ENCODE data around the gene ACSS3.

ACSS3 gene

DNA sequence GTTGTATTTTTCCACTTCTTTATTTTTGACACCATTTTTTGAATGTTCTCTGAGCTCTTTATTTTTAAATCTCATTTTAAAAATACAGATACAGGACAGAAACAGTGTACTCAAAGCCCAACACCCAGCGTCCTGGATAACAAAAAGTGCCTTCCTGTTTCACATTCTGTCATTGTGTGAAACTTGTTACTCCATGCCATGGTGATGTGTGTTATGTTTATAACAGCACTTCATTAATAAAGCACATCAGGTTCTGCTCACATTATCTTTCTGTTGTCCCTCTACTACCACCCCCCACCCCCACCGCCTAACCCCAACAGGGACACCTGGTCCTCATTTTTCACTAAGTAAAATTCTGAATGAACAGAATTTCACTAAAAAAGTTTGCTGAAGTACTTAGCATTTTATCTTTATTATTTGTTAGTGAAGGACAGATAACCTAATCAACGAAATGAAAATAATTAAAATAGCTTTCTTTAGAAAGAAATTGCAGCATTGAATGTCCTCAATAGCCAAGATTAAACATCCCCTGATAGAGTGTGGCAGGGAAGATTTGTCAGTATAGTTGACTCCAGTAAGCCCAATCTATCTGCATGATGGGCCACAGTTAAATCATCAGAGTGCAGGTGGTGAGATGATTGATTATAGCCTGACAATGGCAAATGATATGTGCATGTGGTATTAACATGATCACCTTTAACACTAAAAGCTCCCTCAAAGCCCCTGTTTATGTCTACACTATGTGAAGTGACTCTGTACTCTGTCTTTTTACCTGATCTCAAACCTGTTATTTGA, 153.9 kb downstream of the ACSS3 start:
- no peak overlapping the region for H4K5ac ChIP-seq (ENCODE audit: low read length)
- no peak overlapping the region for H3K4ac ChIP-seq (ENCODE audit: low read depth, low read length)
- DNase-seq = no peak
- H4K8ac ChIP-seq (ENCODE audit: low read depth, low read length) = no peak overlapping the region
- H3K23ac ChIP-seq (ENCODE audit: low read length) = no peak overlapping the region
- H3K79me2 ChIP-seq (ENCODE audit: control insufficient read depth, insufficient read depth, low read length) = no peaks in the 10 kb centered on the region
- H2BK15ac ChIP-seq (replicated peaks; ENCODE audit: low read depth) = no peak overlapping the region
- no peak overlapping the region for H3K56ac ChIP-seq (ENCODE audit: low read length)
- no peaks in the 10 kb centered on the region for H3K36me3 ChIP-seq (ENCODE audit: control insufficient read depth, insufficient read depth, low read length)
- no CpG with 5 or more reads among the region's 3 CpGs for WGBS (ENCODE audit: extremely low coverage, insufficient coverage, low lambda C conversion rate)
- H2BK5ac ChIP-seq (ENCODE audit: low read length) = no peak overlapping the region
- H2AK5ac ChIP-seq (ENCODE audit: low read length) = no peak overlapping the region
- H3K4me1 ChIP-seq (ENCODE audit: control insufficient read depth, low read depth, low read length) = no peaks in the 10 kb centered on the region
- H3K18ac ChIP-seq (ENCODE audit: low read length) = no peak overlapping the region
- H3K79me1 ChIP-seq (ENCODE audit: low read length) = no peaks in the 10 kb centered on the region
- H3K27me3 ChIP-seq (ENCODE audit: insufficient read depth, low read length, poor library complexity) = no peaks in the 10 kb centered on the region
- no peak overlapping the region for H3K27ac ChIP-seq (ENCODE audit: low read depth, low read length)
- no peak overlapping the region for H3K4me3 ChIP-seq (ENCODE audit: low read length)
- H2BK120ac ChIP-seq (ENCODE audit: low read depth, low read length) = no peak overlapping the region
- H3K9ac ChIP-seq (ENCODE audit: low read length) = no peak overlapping the region
- no peak overlapping the region for H3K4me2 ChIP-seq (ENCODE audit: low read length)

DNA sequence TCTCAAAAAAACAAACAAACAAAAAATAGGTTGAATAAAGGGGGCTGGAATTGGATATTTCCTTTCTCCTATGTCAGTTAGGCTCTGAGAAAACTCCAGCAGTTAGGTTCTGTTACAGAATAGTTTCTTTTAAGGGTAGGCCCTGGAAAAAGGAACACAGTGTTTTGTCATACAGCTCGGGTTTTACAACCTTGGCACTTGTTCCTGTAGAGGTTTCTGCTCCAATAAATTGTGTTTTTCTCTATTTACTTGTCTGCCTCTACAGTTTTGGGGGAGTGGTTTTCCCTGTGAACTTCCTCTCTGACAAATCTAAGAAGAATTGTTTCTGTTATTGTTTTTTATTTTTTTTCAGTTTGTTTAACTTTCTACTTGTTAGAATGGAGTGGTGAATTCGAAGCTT, 167.6 kb downstream of the ACSS3 start:
- Histone ChIP-seq H3K4me2 (ENCODE audit: low read length) (no peak overlapping the region), H3K27me3 (ENCODE audit: insufficient read depth, low read length, poor library complexity) (no peaks in the 10 kb centered on the region), H3K4me1 (ENCODE audit: control insufficient read depth, low read depth, low read length) (peaks cover 3% of the 10 kb centered on the region), H2BK15ac (replicated peaks; ENCODE audit: low read depth) (no peak overlapping the region), H3K56ac (ENCODE audit: low read length) (no peak overlapping the region), H4K5ac (ENCODE audit: low read length) (no peak overlapping the region), H3K4me3 (ENCODE audit: low read length) (no peak overlapping the region), H3K23ac (ENCODE audit: low read length) (no peak overlapping the region), H3K79me2 (ENCODE audit: control insufficient read depth, insufficient read depth, low read length) (no peaks in the 10 kb centered on the region), H3K18ac (ENCODE audit: low read length) (no peak overlapping the region), H2AK5ac (ENCODE audit: low read length) (no peak overlapping the region), H3K36me3 (ENCODE audit: control insufficient read depth, insufficient read depth, low read length) (peaks cover 1% of the 10 kb centered on the region), H4K8ac (ENCODE audit: low read depth, low read length) (no peak overlapping the region), H2BK5ac (ENCODE audit: low read length) (no peak overlapping the region), H3K9ac (ENCODE audit: low read length) (no peak overlapping the region), H3K79me1 (ENCODE audit: low read length) (no peaks in the 10 kb centered on the region), H2BK120ac (ENCODE audit: low read depth, low read length) (no peak overlapping the region), H3K4ac (ENCODE audit: low read depth, low read length) (no peak overlapping the region), H3K27ac (ENCODE audit: low read depth, low read length) (no peak overlapping the region)
- no peak for DNase-seq
- WGBS (ENCODE audit: extremely low coverage, insufficient coverage, low lambda C conversion rate) = no CpG with 5 or more reads among the region's 2 CpGs

DNA sequence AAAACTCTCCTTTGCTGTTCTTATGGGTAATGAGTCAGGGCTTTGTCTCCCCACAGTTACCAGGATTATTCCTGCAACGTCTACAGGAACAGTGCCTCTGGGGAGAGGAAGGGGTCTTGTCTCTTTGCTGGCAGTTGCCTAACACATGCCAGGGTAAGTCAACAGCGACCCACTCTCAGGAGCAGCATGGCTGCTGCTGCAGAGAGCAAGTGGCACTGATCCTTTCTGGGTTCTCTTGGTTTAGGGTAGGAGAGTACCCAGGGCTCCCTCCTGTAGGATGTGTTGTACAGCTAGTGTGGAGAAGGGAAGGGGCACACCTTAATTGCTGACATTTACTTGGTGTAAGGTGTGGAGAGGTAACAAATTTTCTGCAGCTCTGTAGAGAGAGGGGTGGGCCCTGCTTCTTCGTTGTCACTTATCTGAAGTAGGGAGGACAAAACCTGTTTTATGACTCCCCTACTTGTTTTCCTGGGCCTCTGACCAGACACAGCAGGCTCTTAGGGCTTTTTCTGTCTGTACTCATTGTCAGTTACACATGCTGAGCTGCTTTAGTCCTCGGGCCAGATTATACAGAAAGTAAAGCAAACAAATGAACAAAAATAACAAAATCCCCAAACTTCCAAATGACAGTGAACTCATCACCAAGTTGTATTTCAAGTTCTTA, 168.2 kb downstream of the ACSS3 start:
- H3K27me3 ChIP-seq (ENCODE audit: insufficient read depth, low read length, poor library complexity) = no peaks in the 10 kb centered on the region
- peak; percentile 26 for DNase-seq

DNA sequence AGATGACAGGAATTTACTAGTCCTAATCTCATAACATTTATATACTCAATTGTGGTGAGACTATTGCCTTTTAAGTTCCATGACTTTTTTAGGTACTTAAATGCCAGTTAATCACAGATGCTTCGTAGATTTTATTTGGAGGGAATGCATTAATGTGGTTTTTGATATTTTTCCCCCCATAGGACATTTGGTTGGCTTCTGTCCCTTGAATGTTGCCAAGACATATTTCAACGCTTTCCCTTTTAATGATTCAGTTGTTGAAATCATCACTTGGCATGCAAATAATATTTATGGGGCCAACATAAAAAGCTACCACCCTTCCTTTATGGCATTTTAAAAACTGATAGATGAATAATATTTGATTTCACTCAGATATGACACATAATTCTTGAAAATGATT, 172.1 kb downstream of the ACSS3 start:
- H3K23ac ChIP-seq (ENCODE audit: low read length) = no peak overlapping the region
- no peak overlapping the region for H3K9ac ChIP-seq (ENCODE audit: low read length)

More for the DNA sequence above, 168.2 kb downstream of the ACSS3 start:
- peaks cover 3% of the 10 kb centered on the region for H3K4me1 ChIP-seq (ENCODE audit: control insufficient read depth, low read depth, low read length)
- no peak overlapping the region for H2BK15ac ChIP-seq (replicated peaks; ENCODE audit: low read depth)
- no peak overlapping the region for H4K8ac ChIP-seq (ENCODE audit: low read depth, low read length)
- no CpG with 5 or more reads among the region's 4 CpGs for WGBS (ENCODE audit: extremely low coverage, insufficient coverage, low lambda C conversion rate)
- H3K4ac ChIP-seq (ENCODE audit: low read depth, low read length) = no peak overlapping the region
- no peak overlapping the region for H3K56ac ChIP-seq (ENCODE audit: low read length)
- no peak overlapping the region for H3K4me2 ChIP-seq (ENCODE audit: low read length)
- no peak overlapping the region for H3K9ac ChIP-seq (ENCODE audit: low read length)
- H2BK5ac ChIP-seq (ENCODE audit: low read length) = no peak overlapping the region
- no peak overlapping the region for H4K5ac ChIP-seq (ENCODE audit: low read length)
- H3K23ac ChIP-seq (ENCODE audit: low read length) = peak overlapping the region; percentile 85
- H2AK5ac ChIP-seq (ENCODE audit: low read length) = no peak overlapping the region
- no peak overlapping the region for H2BK120ac ChIP-seq (ENCODE audit: low read depth, low read length)
- H3K79me2 ChIP-seq (ENCODE audit: control insufficient read depth, insufficient read depth, low read length) = no peaks in the 10 kb centered on the region
- no peaks in the 10 kb centered on the region for H3K79me1 ChIP-seq (ENCODE audit: low read length)
- H3K4me3 ChIP-seq (ENCODE audit: low read length) = no peak overlapping the region
- no peak overlapping the region for H3K18ac ChIP-seq (ENCODE audit: low read length)
- H3K27ac ChIP-seq (ENCODE audit: low read depth, low read length) = no peak overlapping the region
- peaks cover 1% of the 10 kb centered on the region for H3K36me3 ChIP-seq (ENCODE audit: control insufficient read depth, insufficient read depth, low read length)

DNA sequence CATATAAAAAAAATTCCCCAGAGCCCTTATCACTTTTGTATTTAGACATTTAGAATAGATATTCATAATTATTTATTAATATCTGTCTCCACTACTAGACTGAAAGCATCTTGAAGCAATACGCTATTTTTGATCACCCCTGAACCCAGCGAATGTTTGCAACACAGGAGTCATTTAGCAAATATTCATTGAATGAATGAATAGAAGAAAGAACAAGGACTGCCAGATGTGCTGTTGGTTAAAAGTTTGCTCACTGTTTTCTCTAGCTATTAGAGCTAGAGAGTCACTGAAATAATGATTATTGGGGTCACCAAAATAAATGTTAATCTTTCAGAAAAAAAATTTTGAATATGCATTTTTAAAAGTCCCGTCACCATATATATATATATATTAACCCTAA, 174.3 kb downstream of the ACSS3 start:
- H3K4me3 ChIP-seq (ENCODE audit: low read length) = no peak overlapping the region
- no peaks in the 10 kb centered on the region for H3K27me3 ChIP-seq (ENCODE audit: insufficient read depth, low read length, poor library complexity)
- no peak overlapping the region for H2BK15ac ChIP-seq (replicated peaks; ENCODE audit: low read depth)
- H4K8ac ChIP-seq (ENCODE audit: low read depth, low read length) = no peak overlapping the region
- no peak overlapping the region for H2AK5ac ChIP-seq (ENCODE audit: low read length)
- no peaks in the 10 kb centered on the region for H3K79me1 ChIP-seq (ENCODE audit: low read length)
- H3K4ac ChIP-seq (ENCODE audit: low read depth, low read length) = no peak overlapping the region
- DNase-seq = no peak
- H2BK5ac ChIP-seq (ENCODE audit: low read length) = no peak overlapping the region
- WGBS (ENCODE audit: extremely low coverage, insufficient coverage, low lambda C conversion rate) = no CpG with 5 or more reads among the region's 3 CpGs
- H3K18ac ChIP-seq (ENCODE audit: low read length) = no peak overlapping the region
- H3K56ac ChIP-seq (ENCODE audit: low read length) = no peak overlapping the region
- H3K36me3 ChIP-seq (ENCODE audit: control insufficient read depth, insufficient read depth, low read length) = no peaks in the 10 kb centered on the region
- no peaks in the 10 kb centered on the region for H3K79me2 ChIP-seq (ENCODE audit: control insufficient read depth, insufficient read depth, low read length)
- no peaks in the 10 kb centered on the region for H3K4me1 ChIP-seq (ENCODE audit: control insufficient read depth, low read depth, low read length)
- no peak overlapping the region for H3K9ac ChIP-seq (ENCODE audit: low read length)
- H3K23ac ChIP-seq (ENCODE audit: low read length) = no peak overlapping the region
- H2BK120ac ChIP-seq (ENCODE audit: low read depth, low read length) = no peak overlapping the region
- no peak overlapping the region for H3K4me2 ChIP-seq (ENCODE audit: low read length)
- H4K5ac ChIP-seq (ENCODE audit: low read length) = no peak overlapping the region
- H3K27ac ChIP-seq (ENCODE audit: low read depth, low read length) = no peak overlapping the region

More for the DNA sequence above, 172.1 kb downstream of the ACSS3 start:
- Histone ChIP-seq H3K79me2 (ENCODE audit: control insufficient read depth, insufficient read depth, low read length) (no peaks in the 10 kb centered on the region), H3K4me2 (ENCODE audit: low read length) (no peak overlapping the region), H4K8ac (ENCODE audit: low read depth, low read length) (no peak overlapping the region), H3K56ac (ENCODE audit: low read length) (no peak overlapping the region), H2BK15ac (replicated peaks; ENCODE audit: low read depth) (no peak overlapping the region), H4K5ac (ENCODE audit: low read length) (no peak overlapping the region), H3K18ac (ENCODE audit: low read length) (no peak overlapping the region), H2AK5ac (ENCODE audit: low read length) (no peak overlapping the region), H3K27me3 (ENCODE audit: insufficient read depth, low read length, poor library complexity) (no peaks in the 10 kb centered on the region), H2BK120ac (ENCODE audit: low read depth, low read length) (no peak overlapping the region), H3K4ac (ENCODE audit: low read depth, low read length) (no peak overlapping the region), H3K27ac (ENCODE audit: low read depth, low read length) (no peak overlapping the region), H2BK5ac (ENCODE audit: low read length) (no peak overlapping the region), H3K4me1 (ENCODE audit: control insufficient read depth, low read depth, low read length) (peaks cover 3% of the 10 kb centered on the region), H3K36me3 (ENCODE audit: control insufficient read depth, insufficient read depth, low read length) (peaks cover 1% of the 10 kb centered on the region), H3K79me1 (ENCODE audit: low read length) (no peaks in the 10 kb centered on the region), H3K4me3 (ENCODE audit: low read length) (no peak overlapping the region)
- no CpG with 5 or more reads among the region's 2 CpGs for WGBS (ENCODE audit: extremely low coverage, insufficient coverage, low lambda C conversion rate)
- no peak for DNase-seq

Measured in mesendoderm (in vitro differentiated cells).